Vagina (tissue), 2 donors: ENCODE results near the gene ITGA4.

Source experiments
- CTCF ChIP-seq, 3 experiments: fragments of 450-650 bp in 2 of 3; fragments of 200-600 bp in 1 of 3; sonication (generic) in 1 of 3; IDR thresholded peaks; one replicate each; pipeline ENCODE4 v1.5.1; 2017 to 2019; ENCODE audit warnings: antibody characterized with exemption in 3 of 3, mild to moderate bottlenecking in 2 of 3, moderate library complexity in 2 of 3
- POLR2A ChIP-seq, 2 donors: fragments of 450-650 bp; IDR thresholded peaks; one replicate each; pipeline ENCODE4 v1.6.1; 2017; ENCODE audit warnings: antibody characterized with exemption in 2 of 2, mild to moderate bottlenecking in 2 of 2, moderate library complexity in 2 of 2

GRCh38 chr2:181563101-181563692 lies 106.0 kb downstream of the ITGA4 start:
- no peak for TF ChIP-seq CTCF (IDR thresholded peaks at IDR 0.05)
- TF ChIP-seq POLR2A (IDR thresholded peaks at IDR 0.05), result no peak
